DOHH2 (cell line): Measurements from ENCODE around the gene C2CD2L.

Source experiments
- H3F3A ChIP-seq: fragments of 200-600 bp; sonication (generic), shearing (Covaris generic); 2 replicates; pipeline ENCODE4 v1.6.0; 2016; ENCODE audit warnings: antibody characterized with exemption, mild to moderate bottlenecking; ENCODE audit not compliant: control insufficient read depth, insufficient read depth
- H3K27ac ChIP-seq: fragments of 200-600 bp; sonication (generic); 2 replicates; pipeline ENCODE4 v1.5.1; 2014; ENCODE audit warnings: low read depth, mild to moderate bottlenecking, low read length, moderate library complexity
- H3K27me3 ChIP-seq: fragments of 200-600 bp; sonication (generic); 2 replicates; pipeline ENCODE4 v1.6.1; 2014; ENCODE audit warnings: mild to moderate bottlenecking, low read length, mixed read lengths; ENCODE audit not compliant: control insufficient read depth
- H3K36me3 ChIP-seq: fragments of 200-600 bp; sonication (generic); 2 replicates; pipeline ENCODE4 v1.6.1; 2014; ENCODE audit warnings: mild to moderate bottlenecking, low read length, moderate library complexity, mixed read lengths; ENCODE audit not compliant: control insufficient read depth
- H3K4me1 ChIP-seq: fragments of 200-600 bp; sonication (generic); 2 replicates; pipeline ENCODE4 v1.6.1; 2014; ENCODE audit warnings: mild to moderate bottlenecking, low read length, mixed read lengths; ENCODE audit not compliant: control insufficient read depth
- H3K4me2 ChIP-seq: fragments of 200-600 bp; sonication (generic); 2 replicates; pipeline ENCODE4 v1.6.0; 2014; ENCODE audit warnings: mild to moderate bottlenecking, low read length, moderate library complexity
- H3K4me3 ChIP-seq: fragments of 200-600 bp; sonication (generic); 2 replicates; pipeline ENCODE4 v1.5.1; 2014; ENCODE audit warnings: mild to moderate bottlenecking, low read length, mixed read lengths
- H3K79me2 ChIP-seq: fragments of 200-600 bp; sonication (generic); 2 replicates; pipeline ENCODE4 v1.6.1; 2014; ENCODE audit warnings: mild to moderate bottlenecking, low read length, mixed read lengths; ENCODE audit not compliant: control insufficient read depth
- H3K9me2 ChIP-seq: fragments of 200-600 bp; sonication (generic); replicated peaks from 2 replicates; pipeline ENCODE4 v1.6.1; 2014; ENCODE audit warnings: mild to moderate bottlenecking, low read length, mixed read lengths; ENCODE audit not compliant: control insufficient read depth
- H3K9me3 ChIP-seq: fragments of 200-600 bp; sonication (generic); 2 replicates; pipeline ENCODE4 v1.6.1; 2014; ENCODE audit warnings: antibody characterized with exemption, low read length, mixed read lengths; ENCODE audit not compliant: control insufficient read depth, insufficient read depth
- H4K20me1 ChIP-seq: fragments of 200-600 bp; sonication (generic); 2 replicates; pipeline ENCODE4 v1.6.0; 2014; ENCODE audit warnings: low read depth, mild to moderate bottlenecking, antibody characterized with exemption, low read length, moderate library complexity; ENCODE audit not compliant: control insufficient read depth, insufficient read depth
- CTCF ChIP-seq: fragments of 200-600 bp; sonication (generic); IDR thresholded peaks from one replicate; pipeline ENCODE4 v1.5.1; 2014; ENCODE audit warnings: antibody characterized with exemption, mild to moderate bottlenecking, low read depth, low read length; ENCODE audit not compliant: poor library complexity, severe bottlenecking
- EZH2phosphoT487 ChIP-seq: fragments of 200-600 bp; sonication (generic); IDR thresholded peaks from 2 replicates; pipeline ENCODE4 v1.6.1; 2017; ENCODE audit warnings: borderline replicate concordance, mild to moderate bottlenecking, antibody characterized with exemption, low read length, moderate library complexity, mixed read lengths

Gene C2CD2L

GRCh38 chr11:119114351-119114750 lies 7.2 kb downstream of the C2CD2L start:
- no peak for TF ChIP-seq CTCF
- no peak for TF ChIP-seq EZH2phosphoT487
- peaks cover 2% of the 10 kb centered on the region; the same call in 1 of the 2 replicates for H3K4me1 ChIP-seq
- H3K79me2 ChIP-seq: peaks cover 11% of the 10 kb centered on the region
- no peak overlapping the region for H3K4me2 ChIP-seq
- H3K9me2 ChIP-seq: no peaks in the 10 kb centered on the region
- no peaks in the 10 kb centered on the region for H4K20me1 ChIP-seq
- peaks cover 66% of the 10 kb centered on the region for H3K36me3 ChIP-seq
- H3K4me3 ChIP-seq: no peak overlapping the region
- no peaks in the 10 kb centered on the region for H3K9me3 ChIP-seq
- no peaks in the 10 kb centered on the region for H3K27me3 ChIP-seq
- H3K27ac ChIP-seq: no peak overlapping the region
- peaks cover 12% of the 10 kb centered on the region for H3F3A ChIP-seq

DNA sequence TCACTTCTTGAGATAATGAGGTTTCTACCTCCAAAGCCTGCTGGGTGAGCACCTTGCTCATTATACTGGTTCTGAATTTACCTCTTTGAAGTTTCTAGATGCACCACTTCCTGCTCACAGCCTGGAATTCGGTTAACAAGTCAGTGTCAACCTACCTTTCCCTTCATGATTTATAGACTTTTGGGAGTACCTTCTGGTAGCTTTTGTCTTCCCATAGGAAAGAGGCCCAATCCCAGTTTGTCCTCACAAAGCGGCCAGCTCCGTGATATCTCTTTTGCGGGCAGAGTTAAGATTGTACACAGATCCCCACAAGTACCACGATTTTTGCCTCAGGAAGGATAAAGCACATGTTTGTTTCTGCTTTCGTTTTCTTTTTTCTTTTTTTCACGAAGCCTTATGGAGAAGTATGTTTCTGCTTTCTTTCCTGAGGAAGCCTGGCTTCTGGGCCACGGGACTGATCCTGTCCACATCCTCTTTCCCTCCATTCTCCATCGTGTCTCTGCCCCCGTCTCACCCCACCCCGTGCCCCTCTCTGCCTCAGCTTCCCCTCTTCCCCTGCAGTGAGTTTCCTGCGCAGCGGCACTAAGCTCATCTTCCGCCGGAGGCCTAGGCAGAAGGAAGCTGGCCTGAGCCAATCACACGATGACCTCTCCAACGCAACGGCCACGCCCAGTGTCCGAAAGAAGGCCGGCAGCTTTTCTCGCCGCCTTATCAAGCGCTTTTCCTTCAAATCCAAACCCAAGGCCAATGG lies 8.5 kb downstream of the C2CD2L start:
- Histone ChIP-seq H3K4me2 (no peak overlapping the region), H3K36me3 (peaks cover 56% of the 10 kb centered on the region), H3K4me1 (peaks cover 5% of the 10 kb centered on the region), H4K20me1 (no peaks in the 10 kb centered on the region), H3K79me2 (no peaks in the 10 kb centered on the region), H3K4me3 (no peak overlapping the region), H3F3A (peaks cover 12% of the 10 kb centered on the region), H3K9me3 (no peaks in the 10 kb centered on the region), H3K27me3 (no peaks in the 10 kb centered on the region), H3K9me2 (no peaks in the 10 kb centered on the region), H3K27ac (no peak overlapping the region)
- TF ChIP-seq EZH2phosphoT487: no peak
- no peak for TF ChIP-seq CTCF

DNA sequence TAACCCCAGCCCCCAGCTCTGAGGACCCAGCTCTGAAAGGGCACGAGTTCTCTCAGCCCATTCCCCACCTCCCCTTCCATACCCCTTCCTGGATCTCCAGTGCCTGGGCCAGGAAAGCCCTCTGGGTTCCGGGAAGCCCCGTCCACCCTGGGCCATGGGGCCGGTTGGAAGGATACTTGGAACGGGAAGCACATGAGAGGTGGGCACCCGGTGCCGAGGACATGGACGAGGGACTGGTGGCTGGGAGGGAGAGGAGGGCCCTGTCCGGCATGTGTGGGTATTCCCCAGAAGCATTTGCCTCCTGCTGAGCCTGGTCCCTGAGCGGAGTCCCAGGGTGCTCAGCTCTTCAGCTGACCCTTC lies 9.1 kb downstream of the C2CD2L start:
- H3K9me2 ChIP-seq: no peaks in the 10 kb centered on the region
- H3K4me2 ChIP-seq: no peak overlapping the region
- H3K4me3 ChIP-seq: no peak overlapping the region
- H3K9me3 ChIP-seq: no peaks in the 10 kb centered on the region
- peaks cover 51% of the 10 kb centered on the region for H3K36me3 ChIP-seq
- no peaks in the 10 kb centered on the region for H3K27me3 ChIP-seq
- H4K20me1 ChIP-seq: no peaks in the 10 kb centered on the region
- peaks cover 12% of the 10 kb centered on the region for H3F3A ChIP-seq
- TF ChIP-seq CTCF (no peak), EZH2phosphoT487 (no peak)
- peaks cover 10% of the 10 kb centered on the region for H3K4me1 ChIP-seq
- H3K27ac ChIP-seq: no peak overlapping the region
- no peaks in the 10 kb centered on the region for H3K79me2 ChIP-seq
